ENCODE results near the gene ADAMTS17.

Gene ADAMTS17

DNA sequence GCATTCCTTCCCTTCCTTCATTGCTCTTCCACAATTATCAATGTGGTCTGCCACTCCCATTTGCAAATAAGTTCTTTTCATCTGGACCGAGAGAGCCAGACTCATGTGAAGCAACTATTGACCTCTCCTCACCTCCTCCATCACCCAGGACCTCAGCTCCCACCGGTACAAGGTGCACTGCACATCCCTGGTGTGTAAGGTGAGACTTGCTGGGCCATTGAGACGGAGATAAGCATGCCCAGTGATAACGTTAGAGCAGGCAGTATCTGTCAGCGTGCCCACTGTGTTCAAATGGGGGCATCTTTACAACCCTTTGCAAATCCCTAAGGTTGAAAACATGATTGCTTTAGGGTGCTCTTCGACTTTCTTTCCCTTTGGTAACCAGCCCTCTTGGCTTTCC is 154.8 kb downstream of the ADAMTS17 start:
- no peak for TF ChIP-seq EZH2phosphoT487 (IDR thresholded peaks at IDR 0.05; ENCODE audit: borderline replicate concordance)
- TF ChIP-seq, protein P1, sequence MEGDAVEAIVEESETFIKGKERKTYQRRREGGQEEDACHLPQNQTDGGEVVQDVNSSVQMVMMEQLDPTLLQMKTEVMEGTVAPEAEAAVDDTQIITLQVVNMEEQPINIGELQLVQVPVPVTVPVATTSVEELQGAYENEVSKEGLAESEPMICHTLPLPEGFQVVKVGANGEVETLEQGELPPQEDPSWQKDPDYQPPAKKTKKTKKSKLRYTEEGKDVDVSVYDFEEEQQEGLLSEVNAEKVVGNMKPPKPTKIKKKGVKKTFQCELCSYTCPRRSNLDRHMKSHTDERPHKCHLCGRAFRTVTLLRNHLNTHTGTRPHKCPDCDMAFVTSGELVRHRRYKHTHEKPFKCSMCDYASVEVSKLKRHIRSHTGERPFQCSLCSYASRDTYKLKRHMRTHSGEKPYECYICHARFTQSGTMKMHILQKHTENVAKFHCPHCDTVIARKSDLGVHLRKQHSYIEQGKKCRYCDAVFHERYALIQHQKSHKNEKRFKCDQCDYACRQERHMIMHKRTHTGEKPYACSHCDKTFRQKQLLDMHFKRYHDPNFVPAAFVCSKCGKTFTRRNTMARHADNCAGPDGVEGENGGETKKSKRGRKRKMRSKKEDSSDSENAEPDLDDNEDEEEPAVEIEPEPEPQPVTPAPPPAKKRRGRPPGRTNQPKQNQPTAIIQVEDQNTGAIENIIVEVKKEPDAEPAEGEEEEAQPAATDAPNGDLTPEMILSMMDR (conservative IDR thresholded peaks at IDR 0.05; ENCODE audit: low read length): no peak
- no peaks in the 10 kb centered on the region for H3F3A ChIP-seq (ENCODE audit: low read depth)
- no peak overlapping the region for H3K9ac ChIP-seq (ENCODE audit: low read depth, low read length, poor library complexity, severe bottlenecking)
- H3K27me3 ChIP-seq (ENCODE audit: insufficient read depth, low read length, poor library complexity, severe bottlenecking): no peaks in the 10 kb centered on the region
- H3K79me2 ChIP-seq (ENCODE audit: insufficient read depth, low read length): no peaks in the 10 kb centered on the region
- H2AFZ ChIP-seq (ENCODE audit: low read length): no peak overlapping the region
- no peaks in the 10 kb centered on the region for H3K9me2 ChIP-seq (replicated peaks; ENCODE audit: low read depth, low read length)
- no peaks in the 10 kb centered on the region for H4K20me1 ChIP-seq (ENCODE audit: insufficient read depth, low read length, poor library complexity, severe bottlenecking)
- H3K4me3 ChIP-seq (ENCODE audit: low read length, poor library complexity, severe bottlenecking): no peak overlapping the region
- no peak overlapping the region for H3K4me2 ChIP-seq (ENCODE audit: low read depth, low read length, poor library complexity, severe bottlenecking)
- no peaks in the 10 kb centered on the region for H3K36me3 ChIP-seq (ENCODE audit: insufficient read depth, low read length)
- no peaks in the 10 kb centered on the region for H3K9me3 ChIP-seq (ENCODE audit: insufficient read depth, low read depth, low read length)
- peaks cover 34% of the 10 kb centered on the region for H3K4me1 ChIP-seq (ENCODE audit: insufficient read depth, low read length, poor library complexity, severe bottlenecking)

DNA sequence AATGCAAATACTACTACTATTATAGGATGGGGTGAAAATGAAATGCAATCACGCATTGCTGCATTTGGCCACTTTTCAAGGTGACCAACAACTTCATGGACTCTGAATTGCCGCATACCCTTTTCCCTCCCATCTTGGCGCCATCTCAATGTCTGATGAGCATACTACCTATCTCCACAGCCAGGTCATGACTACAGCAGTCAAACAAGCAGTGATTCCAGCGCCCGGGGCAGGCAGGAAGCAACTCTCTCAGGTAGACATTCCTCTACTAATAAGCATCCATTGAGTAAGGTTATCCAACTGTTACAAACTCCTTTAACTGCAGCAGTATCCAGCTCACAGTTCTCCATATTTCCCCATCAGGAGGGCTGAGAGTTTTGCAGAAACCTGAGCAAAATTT is 155.4 kb downstream of the ADAMTS17 start:
- no peak for TF ChIP-seq EZH2phosphoT487 (IDR thresholded peaks at IDR 0.05; ENCODE audit: borderline replicate concordance)
- TF ChIP-seq, protein P1 (conservative IDR thresholded peaks at IDR 0.05; ENCODE audit: low read length): no peak
- H3K4me1 ChIP-seq (ENCODE audit: insufficient read depth, low read length, poor library complexity, severe bottlenecking): peaks cover 36% of the 10 kb centered on the region
- H2AFZ ChIP-seq (ENCODE audit: low read length): no peak overlapping the region

DNA sequence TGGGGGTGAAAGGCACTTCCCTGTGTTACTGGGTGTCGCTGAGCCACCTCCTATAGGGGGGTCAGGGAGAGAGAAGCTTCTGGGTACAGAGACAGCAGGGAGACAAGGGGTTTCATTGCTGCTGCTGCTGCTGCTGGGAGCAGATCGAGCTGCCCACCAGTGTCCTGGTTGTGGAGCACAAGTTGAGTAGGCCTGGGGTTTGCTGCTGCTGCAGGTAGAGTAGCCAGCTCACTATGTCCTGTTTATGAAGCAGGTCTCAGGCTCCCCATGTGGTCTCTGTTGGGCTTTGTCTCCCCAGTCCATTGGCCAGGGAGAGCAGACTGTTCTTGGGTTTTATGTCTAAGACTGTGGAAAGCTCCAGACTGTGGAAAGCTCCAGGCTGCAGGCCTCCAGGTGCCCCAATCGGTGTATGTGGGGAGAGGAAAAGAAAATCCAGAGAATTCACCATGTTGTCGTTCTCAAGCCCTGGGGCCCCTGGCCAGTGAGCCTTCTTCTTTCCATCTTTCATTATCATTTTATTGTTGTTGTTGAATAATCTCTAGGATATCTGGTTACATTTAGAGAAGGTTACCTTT is 157.8 kb downstream of the ADAMTS17 start:
- Histone ChIP-seq H3K27me3 (ENCODE audit: insufficient read depth, low read length, poor library complexity, severe bottlenecking) (no peaks in the 10 kb centered on the region), H3K9me2 (replicated peaks; ENCODE audit: low read depth, low read length) (no peaks in the 10 kb centered on the region), H3K9me3 (ENCODE audit: insufficient read depth, low read depth, low read length) (no peaks in the 10 kb centered on the region), H3K9ac (ENCODE audit: low read depth, low read length, poor library complexity, severe bottlenecking) (no peak overlapping the region), H2AFZ (ENCODE audit: low read length) (no peak overlapping the region), H4K20me1 (ENCODE audit: insufficient read depth, low read length, poor library complexity, severe bottlenecking) (no peaks in the 10 kb centered on the region), H3K4me2 (ENCODE audit: low read depth, low read length, poor library complexity, severe bottlenecking) (no peak overlapping the region), H3K36me3 (ENCODE audit: insufficient read depth, low read length) (no peaks in the 10 kb centered on the region), H3K4me1 (ENCODE audit: insufficient read depth, low read length, poor library complexity, severe bottlenecking) (peaks cover 22% of the 10 kb centered on the region), H3K4me3 (ENCODE audit: low read length, poor library complexity, severe bottlenecking) (no peak overlapping the region), H3K79me2 (ENCODE audit: insufficient read depth, low read length) (no peaks in the 10 kb centered on the region), H3F3A (ENCODE audit: low read depth) (no peaks in the 10 kb centered on the region)
- TF ChIP-seq, protein P1 (conservative IDR thresholded peaks at IDR 0.05; ENCODE audit: low read length): no peak
- TF ChIP-seq EZH2phosphoT487 (IDR thresholded peaks at IDR 0.05; ENCODE audit: borderline replicate concordance): no peak

More for the DNA sequence above, 155.4 kb downstream of the ADAMTS17 start:
- Histone ChIP-seq H4K20me1 (ENCODE audit: insufficient read depth, low read length, poor library complexity, severe bottlenecking) (no peaks in the 10 kb centered on the region), H3K27me3 (ENCODE audit: insufficient read depth, low read length, poor library complexity, severe bottlenecking) (no peaks in the 10 kb centered on the region), H3K4me3 (ENCODE audit: low read length, poor library complexity, severe bottlenecking) (no peak overlapping the region), H3K79me2 (ENCODE audit: insufficient read depth, low read length) (no peaks in the 10 kb centered on the region), H3K9me2 (replicated peaks; ENCODE audit: low read depth, low read length) (no peaks in the 10 kb centered on the region), H3K9me3 (ENCODE audit: insufficient read depth, low read depth, low read length) (no peaks in the 10 kb centered on the region), H3K9ac (ENCODE audit: low read depth, low read length, poor library complexity, severe bottlenecking) (no peak overlapping the region), H3K36me3 (ENCODE audit: insufficient read depth, low read length) (no peaks in the 10 kb centered on the region), H3F3A (ENCODE audit: low read depth) (no peaks in the 10 kb centered on the region), H3K4me2 (ENCODE audit: low read depth, low read length, poor library complexity, severe bottlenecking) (no peak overlapping the region)
